ENCODE measurements around the gene SREBF2.

The SREBF2 gene

DNA sequence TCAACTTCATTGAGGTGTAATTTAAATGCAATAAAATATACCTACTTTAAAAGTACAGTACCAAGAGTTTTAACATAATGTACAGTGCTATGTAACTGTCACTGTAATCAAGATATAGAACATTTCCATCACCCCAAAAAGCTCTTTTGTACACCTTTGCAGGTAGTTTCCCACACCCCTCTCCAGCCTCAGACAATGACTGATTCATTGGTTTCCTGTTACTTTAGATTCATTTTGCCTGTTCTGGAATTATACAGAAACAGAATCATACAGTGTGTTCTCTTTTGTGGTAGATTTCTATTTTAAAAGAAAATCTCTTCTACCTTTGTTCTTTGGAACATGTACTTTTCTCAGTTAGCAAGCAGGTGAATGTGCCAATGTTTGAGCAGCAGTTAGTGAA is 43.8 kb downstream of the SREBF2 start:
- no peak for DNase-seq (ENCODE audit: low read depth)

- DNase-seq (ENCODE audit: low read depth): no peak
Measured at GRCh38 chr22:41880653-41881052, 47.7 kb downstream of the SREBF2 start.

- DNase-seq (ENCODE audit: low read depth): no peak
Measured at GRCh38 chr22:41883400-41883799, 50.5 kb downstream of the SREBF2 start.

DNA sequence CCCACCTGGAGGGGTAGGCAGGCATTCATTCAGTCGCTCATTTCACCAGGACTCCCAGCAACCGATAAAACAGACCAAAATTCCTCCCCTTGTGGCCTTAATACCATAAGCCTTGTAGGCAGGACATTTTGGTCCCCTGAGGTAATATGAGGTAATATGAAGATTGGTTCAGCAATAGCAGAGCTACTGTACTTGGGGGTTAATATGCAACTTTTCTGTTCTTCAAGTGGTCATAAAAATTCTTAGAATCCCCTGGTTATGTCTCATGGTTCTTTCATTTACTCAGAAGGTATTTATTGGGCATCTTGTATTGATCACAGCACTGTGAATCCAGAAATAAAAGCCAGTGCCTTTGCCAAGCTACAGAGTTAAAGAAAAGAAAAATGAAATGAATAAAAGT is 52.2 kb downstream of the SREBF2 start:
- DNase-seq (ENCODE audit: low read depth): no peak

- no peak for DNase-seq (ENCODE audit: low read depth)
Measured at GRCh38 chr22:41885516-41885915, 52.6 kb downstream of the SREBF2 start.

DNA sequence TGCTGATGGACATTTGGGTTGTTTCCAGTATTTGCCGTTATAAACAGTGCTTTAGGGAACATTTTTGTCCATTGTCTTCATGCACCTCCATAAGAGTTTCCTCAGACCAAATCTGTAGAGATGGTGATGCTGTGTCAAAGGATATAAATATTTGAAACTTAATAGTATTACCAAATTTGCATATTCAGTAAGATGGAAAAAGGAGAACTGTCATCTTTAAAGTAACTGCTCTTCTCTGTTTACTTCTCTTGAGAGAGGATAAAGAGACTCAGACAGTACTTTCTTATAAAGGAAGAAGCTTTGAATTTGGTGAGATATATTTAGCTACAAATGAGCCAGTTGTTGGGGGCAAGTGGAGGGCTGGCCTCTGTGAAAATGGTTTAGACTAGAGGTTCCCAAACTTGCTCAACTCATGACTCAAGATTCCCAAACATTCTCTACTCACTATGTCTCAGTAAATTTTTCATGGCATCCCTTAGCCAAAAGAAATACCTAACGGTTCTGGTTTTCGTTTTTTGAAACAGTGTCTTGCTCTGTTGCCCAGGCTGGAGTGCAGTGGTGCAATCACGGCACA is 55.8 kb downstream of the SREBF2 start:
- no peak for DNase-seq (ENCODE audit: low read depth)

GRCh38 chr22:41891407-41891806 is 58.5 kb downstream of the SREBF2 start:
- DNase-seq (ENCODE audit: low read depth): no peak

DNA sequence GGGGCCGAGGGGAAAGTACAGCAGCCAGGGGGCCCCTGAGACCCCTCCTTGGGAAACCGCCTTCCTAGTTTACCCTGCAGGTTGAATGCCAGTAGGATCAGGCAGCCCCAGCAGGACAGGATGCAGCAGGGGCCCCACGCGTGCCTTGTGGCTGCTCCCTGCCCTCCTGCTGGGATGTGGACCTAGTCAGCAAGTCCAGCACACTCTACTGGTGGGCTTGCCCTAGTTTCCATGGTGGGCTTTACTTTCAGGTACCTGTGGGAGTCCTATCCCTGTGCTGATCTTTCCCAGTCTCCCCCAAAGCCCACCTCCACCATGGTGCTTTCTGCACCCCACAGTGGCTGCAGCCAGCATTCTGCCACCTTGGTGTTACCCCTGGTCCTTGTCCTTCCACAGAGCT is 59.8 kb downstream of the SREBF2 start:
- DNase-seq (ENCODE audit: low read depth): no peak

- no peak for DNase-seq (ENCODE audit: low read depth)
Measured at GRCh38 chr22:41893591-41894375, 60.9 kb downstream of the SREBF2 start.

DNA sequence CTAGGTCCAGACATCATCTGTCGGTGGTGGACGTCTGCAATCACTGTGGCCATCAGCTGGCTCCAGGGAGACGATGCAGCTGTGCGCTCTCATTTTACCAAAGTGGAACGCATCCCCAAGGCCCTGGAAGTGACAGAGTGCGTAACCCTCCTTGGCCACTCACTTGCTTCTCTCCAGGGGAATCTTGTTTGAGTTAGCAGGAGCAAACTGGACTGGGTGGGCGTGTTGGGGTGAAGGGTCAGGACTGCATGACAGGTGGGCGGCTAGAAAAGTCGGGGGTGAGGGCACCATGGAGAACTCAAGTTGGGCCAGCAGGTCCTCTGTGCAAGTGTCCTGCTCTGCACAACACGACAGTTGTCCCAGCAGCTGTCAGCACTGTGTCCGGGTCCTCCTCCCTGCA is 65.7 kb downstream of the SREBF2 start:
- no peak for DNase-seq (ENCODE audit: low read depth)

DNA sequence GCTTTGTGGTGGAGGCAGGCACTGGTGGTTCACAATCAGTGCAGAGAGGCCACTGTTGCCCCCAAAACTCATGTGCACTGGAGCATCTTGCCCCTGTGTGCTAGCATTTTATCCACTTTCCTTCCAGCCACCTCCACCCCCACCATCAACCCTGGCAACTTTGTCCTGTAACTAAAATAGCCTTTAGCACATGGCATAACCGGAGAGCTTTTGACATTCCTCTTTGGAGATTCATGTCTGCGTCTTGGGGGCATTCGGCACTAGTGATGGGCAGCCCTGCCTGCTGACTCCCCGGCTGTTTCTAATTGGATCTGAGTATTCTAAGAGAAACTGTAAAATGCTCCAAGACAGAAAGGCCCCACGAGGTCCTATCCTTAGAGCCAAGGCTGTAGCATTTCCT is 66.2 kb downstream of the SREBF2 start:
- DNase-seq (ENCODE audit: low read depth): no peak

- no peak for DNase-seq (ENCODE audit: low read depth)
Measured at GRCh38 chr22:41899992-41900651, 67.2 kb downstream of the SREBF2 start.

DNA sequence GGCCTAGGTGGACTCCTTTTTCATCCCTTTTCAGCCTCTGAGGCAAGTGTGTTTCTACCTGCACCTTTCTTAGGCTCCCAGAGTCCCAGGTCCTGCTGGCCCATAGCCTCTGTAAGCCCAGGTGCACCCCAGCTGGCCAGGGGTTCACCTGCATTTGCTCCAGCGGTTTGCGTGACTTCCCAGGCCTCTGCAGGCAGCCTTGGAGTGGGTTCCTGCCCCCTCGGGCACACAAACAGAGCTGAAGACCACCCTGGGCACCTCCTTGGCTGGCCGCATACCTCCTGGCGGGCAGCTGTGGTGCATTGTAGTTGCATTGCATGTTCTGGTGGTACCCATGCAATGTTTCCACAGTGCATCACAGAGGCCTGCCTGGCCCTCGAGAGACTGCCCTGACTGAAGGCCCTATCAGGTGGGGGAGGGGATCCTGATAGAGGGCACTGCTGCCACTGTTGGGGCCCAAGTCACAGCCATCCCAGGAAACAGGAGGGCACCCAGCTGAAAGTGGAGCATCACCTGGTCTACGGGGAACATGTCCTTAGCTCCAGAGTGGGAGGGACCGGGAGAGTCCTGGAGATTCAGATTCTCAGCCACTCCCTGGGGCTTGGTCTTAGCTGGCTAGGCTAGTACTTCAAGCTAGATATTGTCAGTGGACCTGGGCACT is 67.9 kb downstream of the SREBF2 start:
- DNase-seq (ENCODE audit: low read depth): no peak

GRCh38 chr22:41902016-41902415 is 69.1 kb downstream of the SREBF2 start:
- no peak for DNase-seq (ENCODE audit: low read depth)

DNA sequence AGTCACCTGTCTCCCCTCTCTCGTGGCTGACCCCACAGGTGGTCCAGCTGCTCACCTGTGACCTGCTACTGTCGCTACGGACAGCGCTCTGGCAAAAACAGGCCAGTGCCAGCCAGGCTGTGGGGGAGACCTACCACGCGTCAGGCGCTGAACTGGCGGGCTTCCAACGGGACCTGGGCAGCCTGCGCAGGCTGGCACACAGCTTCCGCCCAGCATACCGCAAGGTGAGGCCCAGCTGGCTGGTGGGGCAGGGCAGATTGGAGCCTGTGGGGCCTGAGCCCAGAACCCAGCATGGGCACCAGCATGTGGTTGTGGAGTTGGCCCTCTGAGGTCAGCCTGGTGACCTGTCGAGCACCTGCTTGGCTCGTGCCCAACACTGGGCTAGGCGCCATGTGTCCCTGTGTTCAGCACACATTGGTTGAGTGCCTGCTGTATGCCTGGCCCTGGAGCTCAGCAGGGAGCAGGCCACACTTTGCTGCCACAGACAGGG is 70.1 kb downstream of the SREBF2 start:
- DNase-seq (ENCODE audit: low read depth): no peak

DNA sequence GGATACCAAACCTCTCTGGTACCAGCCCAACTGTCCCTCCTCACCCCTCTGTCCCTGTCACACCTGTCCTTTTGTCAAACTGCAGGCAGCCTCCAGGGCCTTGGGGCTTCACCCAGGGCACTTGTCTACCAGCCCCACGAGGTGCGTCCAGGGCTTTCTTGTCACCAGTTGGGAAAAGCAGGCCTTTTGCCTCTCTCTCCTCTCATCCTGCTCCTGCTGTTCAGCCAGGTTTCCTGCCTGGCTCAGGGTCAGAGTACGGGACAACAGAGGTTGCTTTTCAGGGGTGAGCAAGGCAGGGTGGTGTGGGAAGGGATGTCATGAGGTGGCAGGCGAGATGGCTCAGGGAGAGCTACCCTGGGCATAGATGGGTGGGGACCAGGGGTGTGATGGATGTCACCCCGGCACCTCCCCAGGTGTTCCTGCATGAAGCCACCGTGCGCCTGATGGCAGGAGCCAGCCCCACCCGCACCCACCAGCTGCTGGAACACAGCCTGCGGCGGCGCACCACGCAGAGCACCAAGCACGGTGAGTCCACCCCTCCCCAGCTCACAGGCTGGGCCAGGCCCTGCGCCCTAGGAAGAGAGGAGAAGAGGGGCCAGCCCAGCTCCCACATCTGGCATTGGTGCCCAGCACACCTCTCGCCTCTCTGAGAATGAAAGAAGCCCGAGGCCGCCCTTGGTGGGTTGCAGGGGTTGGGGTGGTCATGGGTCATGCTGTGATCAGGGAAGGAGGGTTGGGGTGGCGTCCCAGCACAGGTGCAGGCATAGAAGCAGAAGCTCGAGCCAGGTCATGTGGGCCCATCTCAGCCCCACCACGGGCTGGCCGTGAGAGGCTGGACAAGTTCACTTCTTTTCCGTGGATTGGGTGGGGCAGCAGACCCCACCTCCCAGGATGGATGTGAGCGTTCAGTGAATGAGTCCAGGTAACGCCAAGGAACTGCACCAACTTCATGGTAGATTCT is 71.8 kb downstream of the SREBF2 start:
- no peak for DNase-seq (ENCODE audit: low read depth)

- no peak for DNase-seq (ENCODE audit: low read depth)
Measured at GRCh38 chr22:41905411-41906202, 72.7 kb downstream of the SREBF2 start.

- DNase-seq (ENCODE audit: low read depth): no peak
Measured at GRCh38 chr22:41906822-41907221, 73.9 kb downstream of the SREBF2 start.

- no peak for DNase-seq (ENCODE audit: low read depth)
Measured at GRCh38 chr22:41907436-41908401, 74.8 kb downstream of the SREBF2 start.
